Fibroblast of skin of right quadriceps (primary cell): ENCODE data around the gene SMAD6.
"Not testable (repeated sequence)": the region's sequence is repeated elsewhere in the genome, so short reads cannot be mapped to it uniquely, and the experiment has no call there.

Source experiments
- DNase-seq: peaks from one replicate; pipeline ENCODE4 v3.0.0-alpha.2; 2013

The SMAD6 gene

DNA sequence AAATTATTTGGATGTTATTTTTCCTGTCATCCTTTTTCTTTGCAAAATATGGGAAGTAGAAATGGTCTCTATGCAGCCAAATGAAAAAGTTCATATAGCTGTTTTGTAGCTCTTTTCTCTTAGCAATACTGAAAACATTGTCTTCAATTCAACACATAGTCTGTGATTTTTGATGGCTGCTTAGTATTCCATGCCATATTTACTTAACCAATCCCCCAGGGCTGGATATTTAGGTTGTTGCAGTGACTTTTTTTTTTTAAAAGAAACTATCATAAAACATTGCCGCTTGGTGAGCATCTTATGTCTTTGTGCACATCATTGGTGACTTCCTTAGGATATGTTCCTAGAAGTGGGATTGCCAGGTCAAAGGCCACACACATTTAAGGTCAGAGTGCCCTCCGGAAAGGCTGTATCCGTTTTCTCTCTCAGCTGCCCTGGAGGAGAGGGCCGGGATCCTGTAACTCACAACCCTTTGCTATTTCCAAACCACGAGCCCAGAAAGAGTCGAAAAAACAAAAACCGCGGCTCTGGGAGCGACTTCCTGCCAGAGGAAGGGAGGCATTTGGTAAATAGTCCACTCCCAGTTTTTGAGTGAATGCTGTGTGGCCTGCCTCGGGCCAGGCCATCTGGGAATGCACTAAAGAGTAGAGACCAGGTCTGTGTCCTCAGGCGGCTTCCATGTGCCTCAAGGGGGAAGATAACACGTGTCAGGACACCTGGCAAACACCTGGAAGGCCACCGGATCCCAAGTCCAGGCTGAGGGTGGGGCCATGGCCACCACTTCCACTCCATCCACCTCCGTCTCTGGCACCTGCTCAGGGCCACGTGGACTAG, 41.9 kb downstream of the SMAD6 start:
- DNase-seq, result no peak

GRCh38 chr15:66744610-66745279, 42.7 kb downstream of the SMAD6 start:
- no peak for DNase-seq

- DNase-seq, result no peak
These were observed 43.6 kb downstream of the SMAD6 start for GRCh38 chr15:66745530-66746230.

DNA sequence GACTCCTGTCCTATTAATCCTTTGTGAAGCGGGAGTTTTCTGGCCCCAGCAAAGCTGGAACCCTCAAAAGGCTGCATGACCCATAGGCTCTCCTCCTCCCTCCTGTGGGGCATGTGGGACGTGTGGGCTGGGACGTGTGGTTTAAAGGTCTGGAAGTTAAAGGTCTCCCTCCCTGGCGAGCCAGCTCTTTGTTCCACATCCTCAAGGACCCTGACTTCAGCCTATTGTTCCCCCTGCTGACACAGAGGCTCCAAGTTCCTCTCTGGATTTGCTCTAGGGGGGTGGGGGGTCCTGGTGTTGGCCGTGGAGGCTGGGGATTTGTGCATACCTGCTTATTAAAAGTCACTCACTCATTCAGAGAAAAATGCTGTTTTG, 44.2 kb downstream of the SMAD6 start:
- no peak for DNase-seq

DNA sequence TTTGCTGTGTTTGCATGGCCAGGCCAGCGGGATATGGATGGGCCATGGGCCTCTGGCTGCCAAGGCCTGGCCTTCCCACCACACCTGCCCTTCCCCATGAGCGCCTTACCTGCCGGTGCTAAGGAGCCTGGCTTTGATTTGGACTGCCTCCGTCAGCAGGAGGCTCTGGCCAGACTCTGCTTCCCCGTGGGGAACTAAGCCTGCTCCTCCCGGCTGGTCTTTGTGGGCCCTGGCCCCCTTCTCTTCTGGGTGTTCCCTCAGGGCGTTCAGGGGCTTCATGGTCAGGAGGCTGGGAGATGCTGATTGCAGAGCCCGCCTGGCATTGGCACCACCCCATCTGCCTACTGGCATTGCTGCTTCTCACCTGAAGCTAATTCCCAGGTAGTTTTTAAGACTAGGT, 45.2 kb downstream of the SMAD6 start:
- DNase-seq, result no peak

- peak; percentile 89 for DNase-seq
These were observed 46.1 kb downstream of the SMAD6 start for GRCh38 chr15:66747886-66748707.

- DNase-seq, result no peak
These were observed 46.6 kb downstream of the SMAD6 start for GRCh38 chr15:66748708-66749035.

- peak; percentile 53 for DNase-seq
These were observed 48.0 kb downstream of the SMAD6 start for GRCh38 chr15:66749841-66750575.

DNA sequence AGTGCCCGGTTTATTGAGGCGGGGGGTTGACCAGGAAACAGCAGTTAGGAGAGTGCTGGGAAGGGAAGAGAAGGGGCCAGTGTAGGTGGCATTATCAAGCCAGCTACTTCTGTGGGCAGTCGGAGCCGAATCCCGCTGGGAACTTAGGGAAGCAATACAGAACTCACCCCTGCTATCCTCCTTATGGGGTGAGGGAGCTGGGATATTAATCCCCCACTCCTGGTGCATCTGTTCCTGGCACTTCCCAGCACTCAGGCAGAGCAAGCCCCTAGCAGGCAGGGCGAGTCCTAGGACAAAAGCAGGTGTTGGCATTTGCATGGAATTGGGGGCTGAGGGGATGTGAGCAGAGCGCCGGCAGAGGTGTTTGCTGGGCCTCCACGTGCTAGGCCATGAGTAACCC, 48.6 kb downstream of the SMAD6 start:
- no peak for DNase-seq

DNA sequence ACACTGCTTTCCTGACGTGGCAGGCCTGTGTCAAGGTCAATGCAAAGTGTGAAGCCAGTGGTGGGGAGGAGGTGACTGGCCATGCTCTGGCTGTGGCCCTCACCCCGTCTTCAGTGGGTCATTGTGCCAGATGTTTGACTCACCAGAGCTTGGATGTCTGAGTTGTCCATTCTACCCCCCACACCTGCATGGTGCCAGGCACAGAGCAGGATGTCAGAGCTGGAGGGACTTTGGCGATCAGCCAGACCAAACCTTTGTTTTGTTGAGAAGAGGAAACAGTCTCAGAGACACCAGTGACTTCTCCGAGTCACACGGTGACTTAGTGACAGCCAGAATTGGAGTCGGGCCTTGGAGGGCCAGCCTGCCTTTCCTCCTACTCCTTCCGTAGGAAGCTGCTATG, 49.5 kb downstream of the SMAD6 start:
- no peak for DNase-seq

- no peak for DNase-seq
These were observed 50.0 kb downstream of the SMAD6 start for GRCh38 chr15:66752078-66752477.

DNA sequence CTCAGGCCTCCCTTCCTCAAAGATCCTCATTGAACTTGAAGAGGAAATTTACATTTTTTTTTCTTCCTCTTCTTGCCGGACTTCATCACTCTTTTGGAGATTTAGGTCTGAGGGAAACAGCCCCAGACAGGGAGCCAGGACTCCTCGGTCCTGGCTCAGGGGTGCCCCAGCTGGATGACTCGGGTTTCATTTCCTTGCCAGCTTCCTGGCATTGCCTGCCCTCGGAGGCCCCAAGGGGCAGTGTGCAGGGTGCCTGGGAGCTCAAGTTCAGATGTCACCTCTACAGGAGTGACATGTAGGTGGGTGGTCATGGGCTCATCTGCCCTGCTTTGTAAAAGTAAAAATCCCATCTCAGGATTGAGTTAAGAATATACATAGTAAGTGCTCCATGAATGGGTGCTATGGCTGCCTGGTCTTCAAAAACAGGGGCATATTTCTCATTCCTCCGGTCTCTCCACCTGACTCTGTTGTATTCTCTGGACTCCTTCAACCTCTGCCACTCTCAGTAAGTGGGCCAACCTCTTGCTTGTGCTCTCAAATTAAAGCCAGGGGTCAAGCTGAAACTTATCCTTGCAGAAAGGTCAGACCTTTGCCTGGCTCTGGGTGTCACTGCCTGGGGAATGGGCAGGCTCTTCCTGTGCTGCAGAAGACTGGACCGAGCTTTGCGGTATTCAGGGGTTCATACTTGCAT, 51.8 kb downstream of the SMAD6 start:
- DNase-seq, result no peak

GRCh38 chr15:66754789-66755188, 52.8 kb downstream of the SMAD6 start:
- DNase-seq, result no peak

GRCh38 chr15:66755298-66756068, 53.4 kb downstream of the SMAD6 start:
- no peak for DNase-seq

- no peak for DNase-seq
These were observed 54.3 kb downstream of the SMAD6 start for GRCh38 chr15:66756295-66756694.

DNA sequence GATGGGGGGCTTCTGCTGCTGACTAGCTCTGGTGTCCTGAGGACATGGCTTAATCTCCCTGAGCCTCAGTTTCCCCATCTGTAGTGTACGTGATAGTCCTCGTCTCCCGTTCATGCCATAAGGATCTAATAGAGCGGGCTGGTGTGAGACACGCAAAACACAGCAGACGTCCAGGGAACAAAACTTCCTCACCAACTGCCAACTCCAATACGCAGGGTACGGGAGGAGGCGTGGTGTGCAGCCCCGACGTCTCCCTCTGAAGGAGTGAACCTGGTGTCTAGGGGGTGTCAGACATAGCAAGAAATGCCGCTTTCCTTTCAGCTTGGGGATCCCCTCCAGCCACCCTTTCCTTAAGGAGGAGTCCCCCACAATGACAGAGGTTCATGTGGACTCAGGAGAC, 55.0 kb downstream of the SMAD6 start:
- DNase-seq, result no peak

DNA sequence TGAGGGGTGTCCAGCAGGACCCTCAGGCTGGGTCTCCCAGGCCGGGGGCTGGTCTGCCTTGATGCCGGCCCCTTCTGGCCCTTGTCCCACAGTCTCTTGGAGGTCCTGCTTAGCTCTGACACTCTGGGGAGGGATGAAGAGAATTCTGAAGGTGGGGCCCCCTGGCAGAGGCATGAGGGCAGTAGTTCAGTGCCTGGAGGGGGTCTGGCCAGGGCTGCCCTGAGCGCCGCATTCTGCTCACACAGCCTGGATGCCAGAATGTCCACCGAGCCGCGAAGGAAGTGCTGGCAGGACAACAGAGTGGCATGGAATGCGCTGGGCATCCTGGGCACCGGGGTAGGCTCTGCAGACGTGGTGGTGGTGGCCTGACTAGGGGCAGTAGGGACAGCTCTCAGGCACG, 55.5 kb downstream of the SMAD6 start:
- no peak for DNase-seq

DNA sequence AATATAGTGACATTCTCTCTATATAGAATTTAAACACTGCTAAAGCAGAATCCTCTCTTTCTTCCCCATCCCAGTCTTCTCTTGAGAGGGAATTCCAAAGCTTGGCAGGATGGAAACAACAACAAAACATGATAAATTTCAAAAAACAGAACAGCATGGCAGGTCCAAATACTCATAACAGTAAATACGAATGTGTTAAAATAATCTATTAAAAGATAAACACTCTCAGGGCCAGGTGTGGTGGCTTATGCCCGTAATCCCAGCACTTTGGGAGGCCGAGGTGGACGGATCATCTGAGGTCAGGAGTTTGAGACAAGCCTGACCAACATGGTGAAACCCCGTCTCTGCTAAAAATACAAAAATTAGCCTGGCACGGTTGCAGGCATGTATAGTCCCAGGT, 56.2 kb downstream of the SMAD6 start:
- not testable (repeated sequence) for DNase-seq

DNA sequence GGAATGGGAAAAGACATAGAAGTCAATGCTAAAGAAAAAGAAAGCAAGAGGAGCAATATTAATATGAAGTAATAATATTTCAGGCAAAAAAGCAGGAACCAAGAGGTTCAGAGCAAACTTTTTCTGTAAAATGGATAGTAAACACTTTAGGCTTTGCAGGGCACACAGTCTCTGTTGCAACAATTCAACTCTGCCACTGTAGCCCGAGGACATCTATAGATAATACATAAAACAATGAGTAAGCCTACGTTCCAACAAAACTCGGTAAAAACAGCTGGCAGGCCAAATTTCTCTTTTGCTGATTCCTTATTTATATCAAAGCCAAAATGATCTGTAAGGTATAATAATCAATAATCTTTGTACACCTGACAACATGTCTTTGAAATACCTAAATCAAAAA, 56.8 kb downstream of the SMAD6 start:
- DNase-seq, result no peak

GRCh38 chr15:66760097-66760967, 58.3 kb downstream of the SMAD6 start:
- DNase-seq, result no peak
